Activated naive CD8-positive, alpha-beta T cell treated with anti-CD3 and anti-CD28 coated beads for 36 hours (primary cell): ENCODE data around the gene COL21A1. TPM values are rescaled to one million over a fixed set of nuclear protein-coding genes. Genes with fewer than 3 reads are reported as not detected.

Experiments used
- DNase-seq: peaks from one replicate; pipeline ENCODE4 v3.0.0; 2021
- H3K27ac Mint-ChIP-seq: one replicate; pipeline ENCODE4 v1.8.0; 2022; ENCODE audit warnings: mild to moderate bottlenecking, moderate library complexity, mixed read lengths
- H3K27me3 Mint-ChIP-seq: one replicate; pipeline ENCODE4 v1.8.0; 2022; ENCODE audit warnings: mild to moderate bottlenecking, mixed read lengths
- H3K36me3 Mint-ChIP-seq: one replicate; pipeline ENCODE4 v1.8.0; 2021; ENCODE audit warnings: mild to moderate bottlenecking, mixed read lengths
- H3K4me1 Mint-ChIP-seq: one replicate; pipeline ENCODE4 v1.8.0; 2021; ENCODE audit warnings: mixed read lengths
- H3K4me3 Mint-ChIP-seq: one replicate; pipeline ENCODE4 v1.8.0; 2022; ENCODE audit warnings: mild to moderate bottlenecking, moderate library complexity, mixed read lengths
- H3K9me3 Mint-ChIP-seq: one replicate; pipeline ENCODE4 v1.8.0; 2022; ENCODE audit warnings: mixed read lengths
- total RNA-seq, 2 experiments: library from RNA; stranded (reverse); gene quantifications; one replicate each; pipeline ENCODE4 v1.2.3, GENCODE V29; 2021

Gene COL21A1
- total RNA-seq, 2 experiments from 2014 or later, result not detected

DNA sequence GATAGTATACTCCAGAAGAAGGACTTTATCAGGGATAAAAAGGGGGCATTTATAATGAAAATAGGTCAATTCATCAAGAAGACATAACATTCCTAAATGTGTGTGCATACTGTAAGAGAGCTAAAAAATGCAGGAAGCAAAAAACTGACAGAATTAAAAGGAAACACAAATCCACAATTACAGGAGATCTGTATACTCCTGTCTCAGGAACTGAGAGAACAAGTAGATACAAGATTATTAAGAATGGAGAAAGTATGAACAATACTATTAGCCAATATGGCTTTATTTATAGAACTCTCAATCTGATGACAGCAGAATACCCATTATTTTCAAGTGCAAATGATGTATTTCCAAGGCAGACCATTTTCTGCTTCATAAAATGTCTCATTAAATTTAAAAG lies 204.3 kb downstream of the COL21A1 start:
- Mint-ChIP-seq H3K27ac (no peak overlapping the region), H3K4me3 (no peak overlapping the region), H3K27me3 (no peaks in the 10 kb centered on the region), H3K36me3 (no peaks in the 10 kb centered on the region), H3K9me3 (no peaks in the 10 kb centered on the region), H3K4me1 (no peaks in the 10 kb centered on the region)
- DNase-seq, result no peak

DNA sequence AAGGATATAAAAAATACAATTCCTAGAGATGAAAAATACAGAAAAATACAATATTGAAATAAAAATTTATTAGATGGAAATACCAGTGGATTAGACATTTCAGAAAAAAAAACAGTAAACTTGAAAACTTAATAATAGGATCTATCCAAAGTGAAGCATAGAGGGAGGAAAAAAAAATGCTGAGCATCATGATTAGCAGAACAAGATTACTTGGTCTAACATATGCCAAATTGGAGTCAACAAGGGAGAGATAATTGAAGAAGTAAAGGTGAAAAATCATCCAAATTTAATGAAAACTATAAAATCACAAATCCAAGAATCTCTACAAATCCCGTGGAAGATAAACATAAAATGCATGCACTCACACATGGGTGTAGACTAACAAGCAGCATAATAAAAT lies 205.8 kb downstream of the COL21A1 start:
- no peak for DNase-seq
- Mint-ChIP-seq H3K36me3 (no peaks in the 10 kb centered on the region), H3K27ac (no peak overlapping the region), H3K4me3 (no peak overlapping the region), H3K27me3 (no peaks in the 10 kb centered on the region), H3K9me3 (no peaks in the 10 kb centered on the region), H3K4me1 (no peaks in the 10 kb centered on the region)

DNA sequence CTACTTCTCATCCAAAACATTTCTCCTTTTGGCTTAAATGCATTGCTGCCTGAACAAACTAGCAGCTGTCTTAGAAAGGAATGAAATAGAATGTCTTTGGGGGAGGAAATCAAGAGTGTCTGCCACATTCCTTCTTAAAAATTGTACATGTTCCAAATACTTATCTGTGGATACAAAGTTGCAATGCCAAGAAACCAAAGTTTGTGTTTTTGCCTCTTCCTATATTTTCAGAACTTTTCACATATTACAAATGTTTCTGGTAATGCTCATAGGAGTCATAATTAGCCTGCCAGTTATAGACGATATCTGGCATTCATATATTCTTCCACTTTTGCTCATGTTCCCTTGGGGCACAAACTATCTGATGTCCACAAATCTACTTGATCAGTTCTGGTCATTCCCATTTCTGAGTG lies 206.5 kb downstream of the COL21A1 start:
- Mint-ChIP-seq H3K9me3 (no peaks in the 10 kb centered on the region), H3K4me3 (no peak overlapping the region), H3K4me1 (no peaks in the 10 kb centered on the region), H3K27me3 (no peaks in the 10 kb centered on the region), H3K36me3 (no peaks in the 10 kb centered on the region), H3K27ac (no peak overlapping the region)
- no peak for DNase-seq

DNA sequence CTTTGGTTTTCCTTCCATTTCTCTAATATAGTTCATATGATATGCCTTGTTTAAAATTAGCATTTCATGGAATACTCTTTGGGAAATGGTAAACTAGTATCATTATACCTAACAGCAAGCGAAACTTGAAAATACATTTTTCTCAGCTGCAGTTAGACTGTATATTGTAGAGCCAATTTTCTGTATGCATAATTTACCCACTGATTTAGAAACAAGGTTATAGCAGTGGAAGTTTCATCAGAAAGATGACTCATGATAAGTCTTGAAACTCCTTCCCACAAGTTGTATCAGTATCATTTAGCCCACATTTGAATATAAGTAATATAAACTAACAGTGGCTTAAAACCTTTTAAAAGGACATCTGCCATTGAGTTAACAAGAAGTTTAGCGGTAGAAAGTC lies 207.2 kb downstream of the COL21A1 start:
- no peak overlapping the region for H3K27ac Mint-ChIP-seq
- H3K36me3 Mint-ChIP-seq, result no peaks in the 10 kb centered on the region
- no peak for DNase-seq
- H3K27me3 Mint-ChIP-seq, result no peaks in the 10 kb centered on the region
- no peak overlapping the region for H3K4me3 Mint-ChIP-seq
- H3K4me1 Mint-ChIP-seq, result no peaks in the 10 kb centered on the region
- H3K9me3 Mint-ChIP-seq, result no peaks in the 10 kb centered on the region

GRCh38 chr6:56038764-56039163 lies 208.6 kb downstream of the COL21A1 start:
- H3K27me3 Mint-ChIP-seq, result no peaks in the 10 kb centered on the region
- DNase-seq, result no peak
- H3K4me1 Mint-ChIP-seq, result no peaks in the 10 kb centered on the region
- no peaks in the 10 kb centered on the region for H3K9me3 Mint-ChIP-seq
- no peak overlapping the region for H3K27ac Mint-ChIP-seq
- H3K36me3 Mint-ChIP-seq, result no peaks in the 10 kb centered on the region
- H3K4me3 Mint-ChIP-seq, result no peak overlapping the region

GRCh38 chr6:56037601-56038000 lies 209.8 kb downstream of the COL21A1 start:
- no peaks in the 10 kb centered on the region for H3K36me3 Mint-ChIP-seq
- H3K4me1 Mint-ChIP-seq, result no peaks in the 10 kb centered on the region
- no peak overlapping the region for H3K27ac Mint-ChIP-seq
- no peaks in the 10 kb centered on the region for H3K9me3 Mint-ChIP-seq
- H3K27me3 Mint-ChIP-seq, result no peaks in the 10 kb centered on the region
- H3K4me3 Mint-ChIP-seq, result no peak overlapping the region
- no peak for DNase-seq

DNA sequence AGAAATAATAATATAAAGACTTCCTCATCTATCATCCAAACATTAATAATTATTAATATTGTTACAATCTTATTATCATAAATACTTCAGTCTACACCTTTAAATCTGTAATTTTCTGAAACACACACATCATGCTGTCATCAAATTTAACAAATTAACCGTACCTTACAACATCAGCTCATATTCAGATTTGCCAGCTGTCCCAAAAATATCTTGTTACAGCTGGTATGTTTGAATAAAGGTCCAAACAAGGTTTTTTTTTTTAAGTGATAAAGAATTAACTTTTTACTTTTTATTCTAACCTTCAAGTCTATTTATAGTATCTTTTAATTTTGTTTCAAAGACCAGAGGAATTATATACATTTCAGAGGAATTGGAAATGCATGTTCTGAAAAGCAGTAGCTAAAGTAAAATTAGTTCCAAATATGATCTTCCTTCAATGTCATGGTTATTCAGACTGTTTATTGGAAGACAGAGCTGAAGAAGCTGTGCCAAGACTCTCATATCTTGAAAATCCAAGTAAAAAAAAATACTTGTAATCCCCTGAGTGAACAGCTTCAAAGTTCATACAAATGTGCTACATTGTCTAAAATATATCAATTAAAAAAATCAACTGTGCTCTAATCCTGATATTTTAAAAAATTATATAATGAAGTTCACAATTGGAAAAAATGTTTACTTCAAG lies 210.3 kb downstream of the COL21A1 start:
- H3K9me3 Mint-ChIP-seq, result no peaks in the 10 kb centered on the region
- no peak overlapping the region for H3K27ac Mint-ChIP-seq
- H3K27me3 Mint-ChIP-seq, result no peaks in the 10 kb centered on the region
- DNase-seq, result no peak
- H3K36me3 Mint-ChIP-seq, result no peaks in the 10 kb centered on the region
- H3K4me1 Mint-ChIP-seq, result no peaks in the 10 kb centered on the region
- H3K4me3 Mint-ChIP-seq, result no peak overlapping the region

DNA sequence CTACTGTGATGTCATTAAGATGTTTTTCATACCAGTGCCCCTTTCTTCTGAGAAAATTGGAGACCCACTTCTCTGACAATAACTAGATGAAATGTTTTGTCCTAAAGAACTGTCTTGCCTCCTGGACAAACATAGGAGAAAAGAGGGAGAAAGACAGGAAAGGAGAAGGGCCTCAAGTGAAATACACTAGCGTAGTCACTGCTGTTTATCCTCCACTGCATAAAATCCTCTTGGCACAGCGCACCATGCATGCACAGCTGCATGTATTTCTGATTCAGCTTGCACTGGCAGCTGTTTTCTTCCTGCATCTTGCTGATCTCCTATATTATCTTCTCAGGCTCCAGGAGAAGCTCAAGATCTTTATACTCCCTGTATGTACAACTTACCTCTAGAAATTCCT lies 214.0 kb downstream of the COL21A1 start:
- no peak for DNase-seq
- Mint-ChIP-seq H3K27me3 (no peaks in the 10 kb centered on the region), H3K4me1 (no peaks in the 10 kb centered on the region), H3K4me3 (no peak overlapping the region), H3K36me3 (no peaks in the 10 kb centered on the region), H3K9me3 (peaks cover 1% of the 10 kb centered on the region), H3K27ac (no peak overlapping the region)

- no peaks in the 10 kb centered on the region for H3K4me1 Mint-ChIP-seq
- H3K27ac Mint-ChIP-seq, result no peak overlapping the region
- peaks cover 1% of the 10 kb centered on the region for H3K9me3 Mint-ChIP-seq
- no peaks in the 10 kb centered on the region for H3K27me3 Mint-ChIP-seq
- H3K4me3 Mint-ChIP-seq, result no peak overlapping the region
- no peak for DNase-seq
- no peaks in the 10 kb centered on the region for H3K36me3 Mint-ChIP-seq
These were observed 214.6 kb downstream of the COL21A1 start for GRCh38 chr6:56032715-56033260.

- Mint-ChIP-seq H3K4me1 (no peaks in the 10 kb centered on the region), H3K4me3 (no peak overlapping the region), H3K27me3 (no peaks in the 10 kb centered on the region), H3K36me3 (no peaks in the 10 kb centered on the region), H3K9me3 (peaks cover 2% of the 10 kb centered on the region), H3K27ac (no peak overlapping the region)
- DNase-seq, result no peak
These were observed 219.5 kb downstream of the COL21A1 start for GRCh38 chr6:56027865-56028264.

DNA sequence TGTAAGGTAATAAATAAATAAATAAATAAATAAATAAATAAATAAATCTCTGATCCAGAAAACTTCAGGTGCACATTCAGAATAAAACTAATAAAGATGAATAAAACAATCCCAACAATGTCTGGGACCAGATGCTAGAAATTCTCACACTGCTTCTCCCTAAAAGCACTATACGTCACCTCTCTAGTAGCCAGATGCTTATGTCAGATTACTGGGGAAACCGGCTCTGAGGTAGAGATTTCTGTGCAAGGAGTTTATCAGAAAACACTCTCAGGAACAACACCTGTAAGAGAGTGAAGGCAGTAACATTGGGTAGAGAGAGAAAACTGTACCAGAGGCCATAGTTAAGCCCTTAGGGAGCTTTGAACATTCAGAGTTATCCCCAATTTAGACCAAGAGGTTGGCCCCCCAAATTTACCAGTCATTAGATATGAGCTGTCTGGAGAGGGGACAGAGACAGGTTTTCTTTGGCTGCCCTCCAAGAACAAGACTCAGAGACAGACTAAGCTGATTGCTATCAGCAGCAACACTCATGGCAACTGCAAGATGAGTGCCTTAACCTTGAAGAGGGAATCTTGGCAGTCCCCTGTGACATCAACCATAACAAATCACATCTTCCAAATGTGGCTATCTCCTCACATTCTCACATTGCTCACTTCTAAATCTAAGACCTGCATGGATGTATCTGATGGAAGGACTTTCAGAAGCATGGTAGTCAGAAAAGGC lies 220.8 kb downstream of the COL21A1 start:
- H3K27me3 Mint-ChIP-seq, result no peaks in the 10 kb centered on the region
- no peak overlapping the region for H3K27ac Mint-ChIP-seq
- H3K4me1 Mint-ChIP-seq, result no peaks in the 10 kb centered on the region
- peaks cover 1% of the 10 kb centered on the region for H3K9me3 Mint-ChIP-seq
- no peak for DNase-seq
- H3K4me3 Mint-ChIP-seq, result no peak overlapping the region
- H3K36me3 Mint-ChIP-seq, result no peaks in the 10 kb centered on the region

DNA sequence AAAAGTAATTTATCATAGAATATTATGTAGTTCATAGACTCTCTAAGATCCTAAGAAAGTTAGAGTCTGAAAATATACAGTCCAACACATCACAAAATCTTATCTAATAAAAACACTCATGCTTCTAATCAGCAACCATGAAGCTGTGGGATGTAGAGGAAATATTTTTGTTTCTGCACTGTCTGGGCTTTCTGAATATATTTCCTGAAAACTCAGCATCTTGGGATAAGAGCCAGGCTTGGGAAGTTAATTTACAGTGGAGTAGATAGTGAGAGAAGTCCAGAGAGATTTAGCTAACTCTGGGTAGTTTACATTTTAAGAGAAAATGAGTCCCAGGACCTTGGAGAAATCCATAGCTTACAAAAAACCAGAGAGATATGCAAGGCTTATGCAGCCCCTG lies 221.6 kb downstream of the COL21A1 start:
- Mint-ChIP-seq H3K4me3 (no peak overlapping the region), H3K4me1 (no peaks in the 10 kb centered on the region), H3K9me3 (peaks cover 1% of the 10 kb centered on the region), H3K27me3 (no peaks in the 10 kb centered on the region), H3K36me3 (no peaks in the 10 kb centered on the region), H3K27ac (no peak overlapping the region)
- DNase-seq, result no peak

DNA sequence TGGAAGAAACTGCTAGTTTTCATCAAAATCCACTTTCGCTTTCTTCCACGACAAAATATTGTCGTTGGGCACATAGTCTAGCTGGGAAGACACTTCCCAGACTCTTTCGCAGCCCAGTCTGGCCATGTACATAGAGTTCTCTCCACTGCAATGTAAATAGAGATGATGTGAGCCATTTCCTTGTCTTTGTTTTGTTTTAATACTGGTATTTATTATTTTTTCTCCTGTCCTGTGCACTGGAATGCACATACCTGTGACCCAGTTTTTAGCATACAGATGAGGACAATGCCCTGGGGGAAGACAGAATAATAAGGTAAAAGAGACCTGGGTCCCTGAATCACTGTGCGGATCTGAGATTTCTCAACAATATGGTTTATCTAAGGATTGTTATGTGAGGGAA lies 222.4 kb downstream of the COL21A1 start:
- Mint-ChIP-seq H3K4me1 (no peaks in the 10 kb centered on the region), H3K27ac (no peak overlapping the region), H3K36me3 (no peaks in the 10 kb centered on the region), H3K4me3 (no peak overlapping the region), H3K27me3 (no peaks in the 10 kb centered on the region), H3K9me3 (peaks cover 1% of the 10 kb centered on the region)
- DNase-seq, result no peak

- DNase-seq, result no peak
- H3K4me1 Mint-ChIP-seq, result no peaks in the 10 kb centered on the region
- H3K36me3 Mint-ChIP-seq, result no peaks in the 10 kb centered on the region
- H3K9me3 Mint-ChIP-seq, result peaks cover 2% of the 10 kb centered on the region
- H3K27ac Mint-ChIP-seq, result no peak overlapping the region
- H3K4me3 Mint-ChIP-seq, result no peak overlapping the region
- no peaks in the 10 kb centered on the region for H3K27me3 Mint-ChIP-seq
These were observed 223.6 kb downstream of the COL21A1 start for GRCh38 chr6:56023829-56024228.

DNA sequence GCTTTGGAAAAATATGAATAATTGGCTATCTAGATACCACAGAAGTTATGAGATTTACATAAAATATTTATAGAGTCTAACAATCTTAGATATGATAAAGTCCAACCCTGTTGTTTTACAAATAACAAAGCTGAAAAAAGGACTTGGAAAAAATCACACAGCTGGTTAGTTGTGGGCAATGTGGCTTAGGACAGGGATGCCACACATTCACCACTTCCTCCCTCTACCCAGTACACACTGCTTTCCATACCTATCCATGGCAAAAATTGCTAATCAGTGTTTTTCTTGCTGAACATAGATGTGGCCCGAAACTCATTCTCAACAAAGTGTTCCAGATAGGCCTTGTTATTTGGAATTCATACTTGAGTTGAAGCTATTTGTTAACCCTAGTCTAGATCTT lies 224.7 kb downstream of the COL21A1 start:
- Mint-ChIP-seq H3K4me1 (no peaks in the 10 kb centered on the region), H3K27me3 (no peaks in the 10 kb centered on the region), H3K9me3 (peaks cover 2% of the 10 kb centered on the region), H3K27ac (no peak overlapping the region), H3K36me3 (no peaks in the 10 kb centered on the region), H3K4me3 (no peak overlapping the region)
- DNase-seq, result no peak

DNA sequence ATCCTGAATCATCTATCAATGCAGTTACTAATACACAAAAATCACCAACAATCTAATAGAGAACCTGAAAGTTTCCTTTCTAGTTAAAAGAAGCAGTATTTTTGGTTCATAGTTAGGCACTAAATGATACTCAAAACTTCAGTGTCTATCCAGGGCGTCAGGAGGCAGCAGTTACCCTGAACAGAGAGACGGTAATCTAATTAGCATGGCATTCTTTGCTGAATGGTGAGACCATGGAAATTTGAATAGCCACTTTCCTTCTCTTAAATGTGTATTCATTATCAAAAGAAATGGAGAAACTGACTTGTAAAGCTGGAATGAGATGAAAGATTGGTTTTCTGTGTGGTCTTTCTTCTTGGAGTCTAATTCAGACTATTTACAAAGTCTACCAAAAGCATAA lies 225.4 kb downstream of the COL21A1 start:
- no peaks in the 10 kb centered on the region for H3K4me1 Mint-ChIP-seq
- no peak overlapping the region for H3K4me3 Mint-ChIP-seq
- H3K27me3 Mint-ChIP-seq, result no peaks in the 10 kb centered on the region
- H3K9me3 Mint-ChIP-seq, result peaks cover 2% of the 10 kb centered on the region
- H3K27ac Mint-ChIP-seq, result no peak overlapping the region
- H3K36me3 Mint-ChIP-seq, result no peaks in the 10 kb centered on the region
- DNase-seq, result no peak
